ENCODE data around the gene PCK1. TPM values are rescaled to one million over a fixed set of nuclear protein-coding genes. Genes with fewer than 3 reads are reported as not detected.
A peak's percentile ranks its signal among the peaks of the same experiment; 100 is the strongest.

The PCK1 gene
- total and polyA plus RNA-seq, 2 of the 13 experiments (the other 11 are each of a cell fraction or from before 2014, with no cell fraction given) = 6.5 to 12.6 TPM

DNA sequence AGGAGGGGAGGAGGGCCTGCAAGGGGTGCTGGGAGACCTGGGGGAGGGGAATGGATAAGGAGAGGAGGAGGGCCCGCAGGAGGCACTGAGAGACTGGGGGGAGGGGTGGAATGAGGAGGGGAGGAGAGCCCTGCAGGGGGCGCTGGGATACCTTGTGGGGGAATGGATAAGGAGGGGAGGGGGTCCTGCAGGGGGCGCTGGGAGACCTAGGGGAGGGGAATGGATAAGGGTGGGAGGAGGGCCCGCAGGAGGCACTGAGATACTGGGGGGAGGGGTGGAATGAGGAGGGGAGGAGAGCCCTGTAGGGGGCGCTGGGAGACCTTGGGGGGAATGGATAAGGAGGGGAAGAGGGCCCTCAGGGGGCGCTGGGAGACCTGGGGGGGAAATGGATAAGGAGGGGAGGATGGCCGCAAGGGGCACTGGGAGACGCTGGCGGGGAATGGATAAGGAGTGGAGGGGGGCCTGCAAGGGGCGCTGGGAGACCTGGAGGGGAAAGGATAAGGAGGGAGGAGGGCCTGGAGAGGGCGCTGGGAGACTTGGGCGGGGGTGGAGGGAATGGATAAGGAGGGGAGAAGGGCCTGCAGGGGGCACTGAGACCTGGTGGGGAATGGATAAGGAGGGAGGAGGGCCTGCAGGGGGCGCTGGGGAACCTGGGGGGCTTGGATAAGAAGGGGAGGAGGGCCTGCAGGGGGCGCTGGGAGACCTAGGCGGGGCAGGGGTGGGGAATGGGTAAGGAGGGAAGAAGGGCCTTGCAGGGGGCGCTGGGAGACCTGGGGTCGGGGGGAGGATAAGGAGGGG lies 34.6 kb upstream of the PCK1 start (continued):
- TF ChIP-seq, protein P1, sequence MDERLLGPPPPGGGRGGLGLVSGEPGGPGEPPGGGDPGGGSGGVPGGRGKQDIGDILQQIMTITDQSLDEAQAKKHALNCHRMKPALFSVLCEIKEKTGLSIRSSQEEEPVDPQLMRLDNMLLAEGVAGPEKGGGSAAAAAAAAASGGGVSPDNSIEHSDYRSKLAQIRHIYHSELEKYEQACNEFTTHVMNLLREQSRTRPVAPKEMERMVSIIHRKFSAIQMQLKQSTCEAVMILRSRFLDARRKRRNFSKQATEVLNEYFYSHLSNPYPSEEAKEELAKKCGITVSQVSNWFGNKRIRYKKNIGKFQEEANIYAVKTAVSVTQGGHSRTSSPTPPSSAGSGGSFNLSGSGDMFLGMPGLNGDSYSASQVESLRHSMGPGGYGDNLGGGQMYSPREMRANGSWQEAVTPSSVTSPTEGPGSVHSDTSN (CRISPR knock-in tag; IDR thresholded peaks at IDR 0.05) = 0 out of 2 replicates have a peak, but pooled peaks have one; percentile 6
- TF ChIP-seq BCL6 (CRISPR knock-in tag; IDR thresholded peaks at IDR 0.05) (no peak), CENPX (CRISPR knock-in tag; IDR thresholded peaks at IDR 0.05) (no peak), STAG1 (CRISPR knock-in tag; IDR thresholded peaks at IDR 0.05) (no peak), ZSCAN29 (CRISPR knock-in tag; conservative IDR thresholded peaks at IDR 0.05) (0 out of 2 replicates have a peak, but pooled peaks have one; percentile 12), YY1 (IDR thresholded peaks at IDR 0.05; ENCODE audit: insufficient read depth, insufficient replicate concordance, low read depth, low read length) (peak; percentile 24), PITX1 (CRISPR knock-in tag; IDR thresholded peaks at IDR 0.05) (no peak), MTA1 (CRISPR knock-in tag; IDR thresholded peaks at IDR 0.05; ENCODE audit: borderline replicate concordance) (peak; percentile 17; the same call in 1 of the 2 replicates), ZNF841 (CRISPR knock-in tag; IDR thresholded peaks at IDR 0.05; ENCODE audit: borderline replicate concordance) (no peak), ZFP82 (CRISPR knock-in tag; IDR thresholded peaks at IDR 0.05; ENCODE audit: borderline replicate concordance) (0 out of 2 replicates have a peak, but pooled peaks have one; percentile 50), SMC3 (IDR thresholded peaks at IDR 0.05; ENCODE audit: low read length) (peak; percentile 65), ZNF556 (CRISPR knock-in tag; IDR thresholded peaks at IDR 0.05; ENCODE audit: borderline replicate concordance) (0 out of 2 replicates have a peak, but pooled peaks have one; percentile 39)
- TF ChIP-seq, protein P2, sequence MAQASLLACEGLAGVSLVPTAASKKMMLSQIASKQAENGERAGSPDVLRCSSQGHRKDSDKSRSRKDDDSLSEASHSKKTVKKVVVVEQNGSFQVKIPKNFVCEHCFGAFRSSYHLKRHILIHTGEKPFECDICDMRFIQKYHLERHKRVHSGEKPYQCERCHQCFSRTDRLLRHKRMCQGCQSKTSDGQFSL (CRISPR knock-in tag; IDR thresholded peaks at IDR 0.05) = no peak
- TF ChIP-seq, protein P3, sequence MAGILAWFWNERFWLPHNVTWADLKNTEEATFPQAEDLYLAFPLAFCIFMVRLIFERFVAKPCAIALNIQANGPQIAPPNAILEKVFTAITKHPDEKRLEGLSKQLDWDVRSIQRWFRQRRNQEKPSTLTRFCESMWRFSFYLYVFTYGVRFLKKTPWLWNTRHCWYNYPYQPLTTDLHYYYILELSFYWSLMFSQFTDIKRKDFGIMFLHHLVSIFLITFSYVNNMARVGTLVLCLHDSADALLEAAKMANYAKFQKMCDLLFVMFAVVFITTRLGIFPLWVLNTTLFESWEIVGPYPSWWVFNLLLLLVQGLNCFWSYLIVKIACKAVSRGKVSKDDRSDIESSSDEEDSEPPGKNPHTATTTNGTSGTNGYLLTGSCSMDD (CRISPR knock-in tag; IDR thresholded peaks at IDR 0.05) = no peak
- TF ChIP-seq, protein P4, sequence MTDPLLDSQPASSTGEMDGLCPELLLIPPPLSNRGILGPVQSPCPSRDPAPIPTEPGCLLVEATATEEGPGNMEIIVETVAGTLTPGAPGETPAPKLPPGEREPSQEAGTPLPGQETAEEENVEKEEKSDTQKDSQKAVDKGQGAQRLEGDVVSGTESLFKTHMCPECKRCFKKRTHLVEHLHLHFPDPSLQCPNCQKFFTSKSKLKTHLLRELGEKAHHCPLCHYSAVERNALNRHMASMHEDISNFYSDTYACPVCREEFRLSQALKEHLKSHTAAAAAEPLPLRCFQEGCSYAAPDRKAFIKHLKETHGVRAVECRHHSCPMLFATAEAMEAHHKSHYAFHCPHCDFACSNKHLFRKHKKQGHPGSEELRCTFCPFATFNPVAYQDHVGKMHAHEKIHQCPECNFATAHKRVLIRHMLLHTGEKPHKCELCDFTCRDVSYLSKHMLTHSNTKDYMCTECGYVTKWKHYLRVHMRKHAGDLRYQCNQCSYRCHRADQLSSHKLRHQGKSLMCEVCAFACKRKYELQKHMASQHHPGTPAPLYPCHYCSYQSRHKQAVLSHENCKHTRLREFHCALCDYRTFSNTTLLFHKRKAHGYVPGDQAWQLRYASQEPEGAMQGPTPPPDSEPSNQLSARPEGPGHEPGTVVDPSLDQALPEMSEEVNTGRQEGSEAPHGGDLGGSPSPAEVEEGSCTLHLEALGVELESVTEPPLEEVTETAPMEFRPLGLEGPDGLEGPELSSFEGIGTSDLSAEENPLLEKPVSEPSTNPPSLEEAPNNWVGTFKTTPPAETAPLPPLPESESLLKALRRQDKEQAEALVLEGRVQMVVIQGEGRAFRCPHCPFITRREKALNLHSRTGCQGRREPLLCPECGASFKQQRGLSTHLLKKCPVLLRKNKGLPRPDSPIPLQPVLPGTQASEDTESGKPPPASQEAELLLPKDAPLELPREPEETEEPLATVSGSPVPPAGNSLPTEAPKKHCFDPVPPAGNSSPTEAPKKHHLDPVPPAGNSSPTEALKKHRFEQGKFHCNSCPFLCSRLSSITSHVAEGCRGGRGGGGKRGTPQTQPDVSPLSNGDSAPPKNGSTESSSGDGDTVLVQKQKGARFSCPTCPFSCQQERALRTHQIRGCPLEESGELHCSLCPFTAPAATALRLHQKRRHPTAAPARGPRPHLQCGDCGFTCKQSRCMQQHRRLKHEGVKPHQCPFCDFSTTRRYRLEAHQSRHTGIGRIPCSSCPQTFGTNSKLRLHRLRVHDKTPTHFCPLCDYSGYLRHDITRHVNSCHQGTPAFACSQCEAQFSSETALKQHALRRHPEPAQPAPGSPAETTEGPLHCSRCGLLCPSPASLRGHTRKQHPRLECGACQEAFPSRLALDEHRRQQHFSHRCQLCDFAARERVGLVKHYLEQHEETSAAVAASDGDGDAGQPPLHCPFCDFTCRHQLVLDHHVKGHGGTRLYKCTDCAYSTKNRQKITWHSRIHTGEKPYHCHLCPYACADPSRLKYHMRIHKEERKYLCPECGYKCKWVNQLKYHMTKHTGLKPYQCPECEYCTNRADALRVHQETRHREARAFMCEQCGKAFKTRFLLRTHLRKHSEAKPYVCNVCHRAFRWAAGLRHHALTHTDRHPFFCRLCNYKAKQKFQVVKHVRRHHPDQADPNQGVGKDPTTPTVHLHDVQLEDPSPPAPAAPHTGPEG (CRISPR knock-in tag; IDR thresholded peaks at IDR 0.05) = no peak
- TF ChIP-seq, protein P5, sequence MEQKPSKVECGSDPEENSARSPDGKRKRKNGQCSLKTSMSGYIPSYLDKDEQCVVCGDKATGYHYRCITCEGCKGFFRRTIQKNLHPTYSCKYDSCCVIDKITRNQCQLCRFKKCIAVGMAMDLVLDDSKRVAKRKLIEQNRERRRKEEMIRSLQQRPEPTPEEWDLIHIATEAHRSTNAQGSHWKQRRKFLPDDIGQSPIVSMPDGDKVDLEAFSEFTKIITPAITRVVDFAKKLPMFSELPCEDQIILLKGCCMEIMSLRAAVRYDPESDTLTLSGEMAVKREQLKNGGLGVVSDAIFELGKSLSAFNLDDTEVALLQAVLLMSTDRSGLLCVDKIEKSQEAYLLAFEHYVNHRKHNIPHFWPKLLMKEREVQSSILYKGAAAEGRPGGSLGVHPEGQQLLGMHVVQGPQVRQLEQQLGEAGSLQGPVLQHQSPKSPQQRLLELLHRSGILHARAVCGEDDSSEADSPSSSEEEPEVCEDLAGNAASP (CRISPR knock-in tag; IDR thresholded peaks at IDR 0.05; ENCODE audit: borderline replicate concordance) = no peak
- TF ChIP-seq, protein P6, sequence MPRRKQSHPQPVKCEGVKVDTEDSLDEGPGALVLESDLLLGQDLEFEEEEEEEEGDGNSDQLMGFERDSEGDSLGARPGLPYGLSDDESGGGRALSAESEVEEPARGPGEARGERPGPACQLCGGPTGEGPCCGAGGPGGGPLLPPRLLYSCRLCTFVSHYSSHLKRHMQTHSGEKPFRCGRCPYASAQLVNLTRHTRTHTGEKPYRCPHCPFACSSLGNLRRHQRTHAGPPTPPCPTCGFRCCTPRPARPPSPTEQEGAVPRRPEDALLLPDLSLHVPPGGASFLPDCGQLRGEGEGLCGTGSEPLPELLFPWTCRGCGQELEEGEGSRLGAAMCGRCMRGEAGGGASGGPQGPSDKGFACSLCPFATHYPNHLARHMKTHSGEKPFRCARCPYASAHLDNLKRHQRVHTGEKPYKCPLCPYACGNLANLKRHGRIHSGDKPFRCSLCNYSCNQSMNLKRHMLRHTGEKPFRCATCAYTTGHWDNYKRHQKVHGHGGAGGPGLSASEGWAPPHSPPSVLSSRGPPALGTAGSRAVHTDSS (CRISPR knock-in tag; conservative IDR thresholded peaks at IDR 0.05) = no peak
